Activated CD4-positive, alpha-beta T cell treated with anti-CD3 and anti-CD28 coated beads for 4 hours (primary cell): ENCODE results near the gene SSR3.
"Not testable (repeated sequence)": the region's sequence is repeated elsewhere in the genome, so short reads cannot be mapped to it uniquely, and the experiment has no call there.

Experiments
- DNase-seq, 2 donors: peaks; one replicate each; pipeline ENCODE4 v3.0.0-alpha.2; 2020

The SSR3 gene

DNA sequence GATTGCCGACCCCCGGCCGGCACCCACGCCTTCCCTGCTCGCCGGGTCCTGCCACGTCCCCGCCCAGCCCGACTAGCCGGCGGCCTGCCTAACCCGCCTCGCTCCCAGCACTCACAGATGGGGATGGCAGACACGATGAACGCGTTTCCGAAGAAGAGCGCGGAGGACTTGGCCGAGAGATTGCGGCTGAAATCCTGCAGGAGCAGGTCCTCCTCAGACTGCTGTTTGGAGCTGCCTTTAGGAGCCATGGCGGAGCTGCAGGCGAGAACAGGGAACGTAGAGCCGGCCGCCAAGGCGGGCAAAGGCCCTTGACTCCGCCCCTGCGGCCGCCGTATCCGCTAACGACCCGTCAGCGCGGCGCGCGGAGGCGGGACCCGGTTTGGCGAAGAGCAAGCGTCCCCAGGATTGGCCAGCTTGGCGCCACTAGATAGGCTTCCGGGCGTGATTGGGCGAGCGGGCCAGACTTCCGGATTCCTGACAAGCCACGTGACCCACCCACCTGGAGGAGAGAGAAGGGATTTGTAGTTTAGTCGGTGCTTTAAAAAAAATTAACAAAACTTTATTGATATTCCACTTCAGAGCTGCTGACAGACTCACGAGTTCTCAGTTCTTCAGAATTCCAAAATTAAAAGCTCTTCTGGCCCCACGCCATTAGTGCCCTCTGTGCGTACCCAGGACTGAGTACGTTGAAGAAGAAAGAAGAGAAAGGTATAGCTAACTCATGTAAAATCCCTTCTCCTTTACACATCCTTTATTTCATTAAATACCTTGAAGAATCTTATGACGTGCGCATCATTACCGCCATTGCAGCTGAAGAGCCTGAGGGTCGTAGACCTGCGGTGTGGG, at the start of gene SSR3:
SSR3 (minus strand) TSS at position 276 of the 846 bp plus-strand sequence; CDS start at position 248, 28 bp downstream.
- DNase-seq: peak; percentile 99

DNA sequence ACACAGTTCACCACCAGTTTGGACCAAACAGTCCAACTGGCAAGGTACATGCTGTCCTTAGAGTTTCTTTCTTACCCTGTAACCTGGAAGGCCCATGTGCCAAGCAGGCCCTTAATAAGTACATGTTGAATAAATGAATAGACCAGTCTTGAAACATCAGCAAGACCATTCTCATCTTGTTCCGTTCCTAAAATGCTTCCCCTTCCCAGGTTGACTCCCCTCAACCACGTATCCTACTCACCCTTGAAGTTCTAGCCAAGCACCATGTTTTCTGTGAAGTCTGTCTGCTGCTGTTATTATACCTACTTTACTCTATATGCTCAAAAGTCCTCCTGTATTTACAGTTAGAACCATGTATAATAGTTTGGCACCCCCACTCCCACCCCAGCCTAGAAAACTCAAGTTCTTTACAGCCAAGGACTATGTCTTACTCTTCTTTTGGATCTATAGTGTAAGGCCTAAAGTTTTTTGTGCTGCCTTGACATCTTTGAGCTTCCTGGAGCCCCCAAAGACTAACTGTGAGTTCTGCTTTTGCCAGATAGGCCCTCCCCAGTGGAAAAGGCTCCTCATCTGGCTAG, 49.2 kb upstream of the SSR3 start:
- no peak for DNase-seq

- DNase-seq: no peak
These were observed 48.6 kb upstream of the SSR3 start for GRCh38 chr3:156603379-156604017.

GRCh38 chr3:156602424-156602823, 47.5 kb upstream of the SSR3 start:
- DNase-seq: no peak

GRCh38 chr3:156601497-156601896, 46.6 kb upstream of the SSR3 start:
- no peak for DNase-seq

DNA sequence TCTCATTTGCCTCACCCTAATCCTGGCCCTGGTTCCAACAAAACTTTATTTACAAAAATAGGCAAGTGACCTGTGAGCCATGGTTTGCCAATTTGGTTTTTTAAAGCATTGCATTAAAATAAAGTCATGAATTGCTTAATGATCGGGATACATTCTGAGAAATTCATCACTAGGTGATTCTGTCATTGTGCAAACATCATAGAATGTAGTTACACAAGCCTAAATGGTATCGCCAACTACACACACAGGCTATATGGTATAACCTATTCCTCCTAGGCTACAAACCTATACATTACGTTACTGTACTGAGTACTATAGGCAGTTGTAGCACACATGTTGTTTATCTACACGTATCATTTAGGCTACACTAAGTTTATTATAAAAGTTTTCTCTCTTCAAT, 45.9 kb upstream of the SSR3 start:
- DNase-seq: no peak

GRCh38 chr3:156599089-156599874, 44.4 kb upstream of the SSR3 start:
- DNase-seq: no peak

DNA sequence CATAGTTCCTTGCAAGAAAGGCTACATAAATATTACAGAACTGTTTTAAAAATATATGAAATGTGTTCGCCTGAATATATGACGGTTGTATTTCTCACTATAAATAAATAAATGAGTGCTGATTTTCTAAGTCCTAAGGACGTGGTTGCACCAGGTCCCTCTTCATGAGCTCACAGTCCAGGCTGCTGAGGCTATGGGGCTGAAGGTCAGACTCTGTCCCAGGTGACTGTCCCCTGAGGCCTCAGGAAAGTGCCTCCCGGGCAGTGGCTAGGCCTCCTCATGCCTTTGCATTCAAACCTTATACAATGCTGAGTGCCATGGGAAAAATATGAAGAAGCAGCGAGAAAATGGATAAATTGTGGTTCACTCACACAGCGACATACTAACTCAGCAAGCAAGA, 43.5 kb upstream of the SSR3 start:
- DNase-seq: no peak

GRCh38 chr3:156594219-156594683, 39.3 kb upstream of the SSR3 start:
- DNase-seq: no peak

DNA sequence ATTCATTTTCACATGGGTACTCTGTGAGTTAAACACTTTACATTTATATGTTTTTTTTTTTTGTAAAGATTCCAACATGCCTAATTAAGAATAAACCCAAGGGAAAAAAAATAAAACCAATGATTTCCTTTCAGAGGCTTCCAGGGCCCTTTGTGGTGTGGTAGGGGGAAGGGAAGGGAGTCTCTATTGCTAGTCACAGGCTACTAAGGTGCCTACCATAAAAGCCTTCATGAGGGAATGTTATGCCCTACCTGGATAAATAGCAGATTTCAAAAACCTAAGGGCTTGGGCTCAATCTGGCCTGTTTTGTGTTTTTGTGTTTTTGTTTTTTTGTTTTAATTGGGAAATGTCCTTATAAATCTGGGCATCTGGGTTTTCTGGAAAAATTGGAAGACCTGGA, 38.9 kb upstream of the SSR3 start:
- no peak for DNase-seq

- DNase-seq: not testable (repeated sequence)
These were observed 34.9 kb upstream of the SSR3 start for GRCh38 chr3:156589806-156590205.

DNA sequence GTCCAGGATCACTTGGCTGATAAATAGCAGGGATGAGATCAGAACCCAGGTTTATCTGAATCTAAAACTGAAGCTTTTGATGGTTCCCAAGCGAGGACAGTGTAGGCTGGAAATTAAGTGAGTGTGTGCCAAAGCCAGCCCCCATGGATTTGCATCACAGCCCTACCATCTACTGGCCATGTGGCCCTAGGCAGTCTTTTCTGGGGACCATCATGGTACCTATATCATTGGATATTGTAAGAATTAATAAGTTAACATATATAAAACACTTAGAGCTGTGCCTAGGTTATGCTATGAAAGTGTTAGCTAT, 32.8 kb upstream of the SSR3 start:
- DNase-seq: no peak

GRCh38 chr3:156586905-156587759, 32.2 kb upstream of the SSR3 start:
- DNase-seq: no peak

DNA sequence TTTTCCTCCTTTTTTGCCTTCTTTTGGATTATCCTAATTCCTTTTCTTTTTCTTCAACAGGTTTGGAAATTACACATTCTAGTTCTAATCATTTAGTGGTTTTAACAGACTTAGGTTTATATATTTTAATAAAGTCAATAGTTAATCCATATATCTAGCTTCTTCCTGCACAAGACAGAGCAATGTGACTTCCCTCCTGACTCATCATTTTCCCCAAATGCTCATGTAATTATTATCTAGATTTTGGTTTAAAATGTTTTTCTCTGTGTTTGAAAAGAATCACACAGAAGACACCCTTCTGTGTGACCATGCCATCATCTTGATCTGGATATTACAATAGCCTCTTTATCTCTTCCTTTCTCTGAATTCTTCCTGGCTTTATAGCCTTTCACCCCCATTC, 28.6 kb upstream of the SSR3 start:
- DNase-seq: no peak

- DNase-seq: no peak
These were observed 27.7 kb upstream of the SSR3 start for GRCh38 chr3:156582532-156583183.

- DNase-seq: no peak
These were observed 27.0 kb upstream of the SSR3 start for GRCh38 chr3:156581954-156582353.

- DNase-seq: no peak
These were observed 26.1 kb upstream of the SSR3 start for GRCh38 chr3:156581033-156581432.

DNA sequence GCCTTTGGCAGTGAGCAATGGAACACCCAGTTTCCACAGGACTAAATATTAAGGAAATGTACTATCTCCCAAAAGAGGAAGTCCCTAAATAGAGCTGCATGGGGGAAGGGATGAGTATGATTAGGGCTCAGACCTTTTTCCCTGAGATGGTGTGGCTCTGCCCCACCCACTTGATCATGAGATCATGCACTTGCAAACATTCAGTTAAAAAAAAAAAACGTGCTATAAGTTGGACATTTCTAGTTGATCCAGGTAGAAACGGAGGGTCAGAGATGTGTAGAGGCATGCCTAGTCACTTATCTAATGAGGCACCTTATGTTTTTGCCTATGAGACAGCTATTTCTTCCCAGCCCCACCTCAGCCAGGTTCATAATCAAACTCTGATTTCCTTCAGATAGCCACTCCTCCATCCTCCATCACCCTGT, 24.5 kb upstream of the SSR3 start:
- no peak for DNase-seq

GRCh38 chr3:156577736-156578135, 22.8 kb upstream of the SSR3 start:
- no peak for DNase-seq

- no peak for DNase-seq
These were observed 21.9 kb upstream of the SSR3 start for GRCh38 chr3:156576651-156577348.

GRCh38 chr3:156576051-156576450, 21.1 kb upstream of the SSR3 start:
- DNase-seq: no peak
